ENCODE results near the gene FLII. TPM values are rescaled to one million over a fixed set of nuclear protein-coding genes. Genes with fewer than 3 reads are reported as not detected.
A peak's percentile ranks its signal among the peaks of the same experiment; 100 is the strongest.

FLII gene
- polyA plus RNA-seq, 2 donors = 218 to 258 TPM

DNA sequence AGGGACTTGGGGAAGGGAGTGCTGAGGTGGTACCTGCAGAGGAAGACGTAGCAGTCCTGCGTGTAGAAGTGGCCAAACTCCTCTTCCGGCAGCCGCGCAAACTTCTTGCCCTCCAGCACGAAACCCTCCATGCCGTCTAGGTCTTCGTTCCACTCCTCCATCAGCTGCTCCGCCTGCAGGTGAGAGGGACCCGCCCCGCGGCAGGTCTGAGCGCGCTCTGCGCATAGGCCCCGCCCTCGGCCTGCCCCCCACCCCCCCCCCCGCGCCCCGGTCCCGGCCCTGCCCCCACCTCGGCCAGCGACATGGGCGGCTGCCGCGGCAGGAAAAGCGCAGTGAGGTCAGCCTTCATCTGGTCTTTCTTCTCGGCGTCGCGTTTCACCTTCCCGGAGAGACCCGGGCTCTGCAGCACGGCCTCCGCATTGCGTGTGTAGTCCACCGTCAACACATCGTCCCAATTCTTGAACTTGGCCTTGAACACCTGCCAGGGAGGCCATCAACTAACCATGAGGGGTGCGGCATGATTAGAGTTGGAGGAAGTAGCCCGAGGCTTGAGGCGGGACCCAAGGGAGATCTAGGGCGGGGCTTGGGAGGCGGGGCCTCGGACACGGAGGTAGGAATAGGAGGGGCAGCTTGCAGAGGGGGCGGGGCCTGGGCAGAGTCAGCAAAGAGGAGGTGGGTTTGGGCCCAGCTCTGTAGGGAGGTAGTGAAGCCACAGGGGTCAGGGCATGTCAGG is 11.5 kb downstream of the FLII start:
- Histone ChIP-seq H3K36me3 (ENCODE audit: control insufficient read depth in 2 of 2, insufficient read depth in 2 of 2, low read length in 1 of 2) (peaks cover 8 to 60% of the 10 kb centered on the region in 2 donors), H3K27ac (ENCODE audit: low read depth in 2 of 2, low read length in 1 of 2) (peak overlapping the region; percentile 82 to 83)
- 35 to 36% methylated on average over 32 to 46 of the region's 46 CpGs for WGBS, 2 donors

DNA sequence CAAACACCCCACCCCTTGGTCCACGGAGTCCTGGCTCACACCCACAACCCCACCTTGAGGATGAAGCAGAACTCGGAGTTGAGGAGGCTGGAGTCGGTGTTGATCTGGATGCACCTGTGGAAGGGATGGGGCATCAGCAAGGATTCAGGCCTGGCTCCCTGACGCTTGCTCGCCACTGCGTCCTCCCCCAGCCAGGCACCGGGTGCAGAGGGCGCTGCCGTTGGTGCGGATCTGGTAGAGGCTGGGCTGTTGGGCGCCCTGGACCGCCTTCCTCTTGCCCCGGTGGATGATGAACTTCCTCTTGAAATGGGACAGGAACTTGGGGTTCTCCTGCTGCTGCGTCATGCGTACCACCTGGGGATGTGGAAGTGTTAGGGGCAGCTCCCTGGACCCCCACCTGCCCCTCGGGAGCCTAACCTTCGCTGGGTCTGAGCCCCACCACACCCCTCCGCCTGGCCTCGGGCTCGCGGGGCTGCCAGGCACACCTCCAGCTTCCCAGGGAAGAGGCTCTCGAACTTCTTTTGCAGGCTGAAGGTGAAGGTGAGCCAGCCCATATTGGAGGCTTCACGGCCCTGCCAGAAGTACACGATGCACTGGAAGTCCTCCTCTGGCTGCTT is 12.3 kb downstream of the FLII start:
- H3K36me3 ChIP-seq (ENCODE audit: control insufficient read depth in 2 of 2, insufficient read depth in 2 of 2, low read length in 1 of 2) = peaks cover 4 to 60% of the 10 kb centered on the region in 2 donors
- WGBS, 2 donors = 73 to 85% methylated on average over 23 to 24 of the region's 24 CpGs
- H3K4me1 ChIP-seq (ENCODE audit: control insufficient read depth in 2 of 2, insufficient read depth in 2 of 2, low read length in 1 of 2) = peaks cover 0 to 41% of the 10 kb centered on the region in 2 donors
- no peak overlapping the region for H3K4me3 ChIP-seq (ENCODE audit: low read depth in 1 of 2, low read length in 2 of 2)
- H3K9me3 ChIP-seq (ENCODE audit: control insufficient read depth in 2 of 2, insufficient read depth in 1 of 2, low read depth in 1 of 2, low read length in 1 of 2) = peaks cover 0 to 2% of the 10 kb centered on the region in 2 donors
- peak overlapping the region in 1 of 2 donors; percentile 73 for H3K27ac ChIP-seq (ENCODE audit: low read depth in 2 of 2, low read length in 1 of 2)
- H3K27me3 ChIP-seq (ENCODE audit: control insufficient read depth in 1 of 2, insufficient read depth in 2 of 2, low read length in 2 of 2) = no peaks in the 10 kb centered on the region

More for the DNA sequence above, 11.5 kb downstream of the FLII start:
- Histone ChIP-seq H3K27me3 (ENCODE audit: control insufficient read depth in 1 of 2, insufficient read depth in 2 of 2, low read length in 2 of 2) (no peaks in the 10 kb centered on the region), H3K4me3 (ENCODE audit: low read depth in 1 of 2, low read length in 2 of 2) (peak overlapping the region in 1 of 2 donors; percentile 24), H3K9me3 (ENCODE audit: control insufficient read depth in 2 of 2, insufficient read depth in 1 of 2, low read depth in 1 of 2, low read length in 1 of 2) (peaks cover 0 to 2% of the 10 kb centered on the region in 2 donors), H3K4me1 (ENCODE audit: control insufficient read depth in 2 of 2, insufficient read depth in 2 of 2, low read length in 1 of 2) (peaks cover 0 to 41% of the 10 kb centered on the region in 2 donors)

DNA sequence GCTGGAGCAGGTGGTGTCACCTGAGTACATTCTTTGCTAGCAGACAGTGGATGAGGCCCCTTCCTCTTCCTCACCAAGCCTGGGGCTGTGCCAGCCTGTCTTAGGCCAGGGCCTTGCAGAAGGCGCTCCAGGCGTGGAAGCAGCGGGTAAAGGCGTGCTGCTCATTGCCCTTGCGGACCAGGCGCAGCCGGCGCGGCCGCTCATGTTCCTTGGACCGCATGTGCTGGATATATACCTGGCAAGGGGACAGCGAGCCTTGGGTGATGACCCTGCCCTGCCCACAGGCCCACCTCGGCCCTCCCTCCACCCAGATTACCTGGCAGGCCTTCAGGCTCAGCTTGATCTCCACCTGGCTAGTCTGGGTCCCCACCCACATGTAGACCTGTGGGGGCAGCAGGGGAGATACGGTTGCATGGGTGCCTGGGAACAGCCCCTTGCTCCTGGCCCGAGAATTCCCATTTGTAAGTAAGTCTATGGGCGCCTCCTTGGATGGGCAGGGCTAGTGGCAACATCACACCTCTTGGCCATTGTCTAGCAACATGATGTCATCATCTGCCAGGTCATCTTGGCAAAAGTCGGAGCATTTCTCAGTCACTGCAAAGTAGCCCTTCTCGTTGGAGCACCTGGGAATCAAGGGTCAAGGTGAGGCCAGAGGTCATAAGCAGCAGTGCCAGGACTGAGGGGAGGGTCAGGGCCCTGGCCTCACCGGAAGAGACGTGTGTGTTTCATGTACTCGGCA is 13.3 kb downstream of the FLII start:
- WGBS, 2 donors = 82 to 86% methylated on average over 21 of the region's 21 CpGs
- peak overlapping the region in 1 of 2 donors; percentile 38 for H3K27ac ChIP-seq (ENCODE audit: low read depth in 2 of 2, low read length in 1 of 2)
- H3K4me3 ChIP-seq (ENCODE audit: low read depth in 1 of 2, low read length in 2 of 2) = no peak overlapping the region
- H3K4me1 ChIP-seq (ENCODE audit: control insufficient read depth in 2 of 2, insufficient read depth in 2 of 2, low read length in 1 of 2) = peaks cover 0 to 36% of the 10 kb centered on the region in 2 donors
- peaks cover 4 to 57% of the 10 kb centered on the region in 2 donors for H3K36me3 ChIP-seq (ENCODE audit: control insufficient read depth in 2 of 2, insufficient read depth in 2 of 2, low read length in 1 of 2)
- no peaks in the 10 kb centered on the region for H3K27me3 ChIP-seq (ENCODE audit: control insufficient read depth in 1 of 2, insufficient read depth in 2 of 2, low read length in 2 of 2)
- H3K9me3 ChIP-seq (ENCODE audit: control insufficient read depth in 2 of 2, insufficient read depth in 1 of 2, low read depth in 1 of 2, low read length in 1 of 2) = peaks cover 0 to 2% of the 10 kb centered on the region in 2 donors

DNA sequence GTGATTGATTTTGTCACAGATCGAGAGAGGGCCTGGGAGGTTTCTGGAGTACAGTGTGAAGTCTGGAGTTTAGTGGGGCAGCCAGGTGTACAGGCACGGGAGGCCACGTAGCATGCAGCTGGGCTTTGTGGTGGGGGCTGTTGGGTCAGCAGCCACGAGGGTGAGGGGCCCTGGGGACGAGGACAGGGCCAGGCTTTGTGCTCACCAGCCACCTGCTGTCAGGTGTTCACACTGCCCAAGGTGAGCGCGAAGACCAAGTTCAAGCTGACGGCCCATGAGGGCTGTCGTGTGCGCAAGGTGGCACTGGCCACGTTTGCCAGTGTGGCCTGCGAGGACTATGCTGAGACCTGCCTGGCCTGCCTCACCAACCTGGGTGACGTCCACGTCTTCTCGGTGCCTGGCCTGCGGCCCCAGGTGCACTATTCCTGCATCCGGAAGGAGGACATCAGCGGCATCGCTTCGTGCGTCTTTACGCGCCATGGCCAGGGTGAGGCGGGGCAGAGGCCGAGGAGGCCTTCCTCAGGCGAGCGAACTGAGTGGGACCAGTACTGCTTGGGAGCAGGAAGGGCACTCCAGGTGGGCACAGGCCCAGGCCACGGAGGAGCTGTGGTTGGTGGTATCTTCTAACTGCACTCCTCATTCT is 17.2 kb downstream of the FLII start:
- whole genome bisulfite sequencing, 2 donors = 85 to 87% methylated on average over 28 of the region's 28 CpGs
- peaks cover 3 to 65% of the 10 kb centered on the region in 2 donors for H3K36me3 ChIP-seq (ENCODE audit: control insufficient read depth in 2 of 2, insufficient read depth in 2 of 2, low read length in 1 of 2)
- no peak overlapping the region for H3K4me3 ChIP-seq (ENCODE audit: low read depth in 1 of 2, low read length in 2 of 2)
- peaks cover 0 to 2% of the 10 kb centered on the region in 2 donors for H3K9me3 ChIP-seq (ENCODE audit: control insufficient read depth in 2 of 2, insufficient read depth in 1 of 2, low read depth in 1 of 2, low read length in 1 of 2)
- peaks cover 0 to 25% of the 10 kb centered on the region in 2 donors for H3K4me1 ChIP-seq (ENCODE audit: control insufficient read depth in 2 of 2, insufficient read depth in 2 of 2, low read length in 1 of 2)
- H3K27ac ChIP-seq (ENCODE audit: low read depth in 2 of 2, low read length in 1 of 2) = no peak overlapping the region
- H3K27me3 ChIP-seq (ENCODE audit: control insufficient read depth in 1 of 2, insufficient read depth in 2 of 2, low read length in 2 of 2) = no peaks in the 10 kb centered on the region

DNA sequence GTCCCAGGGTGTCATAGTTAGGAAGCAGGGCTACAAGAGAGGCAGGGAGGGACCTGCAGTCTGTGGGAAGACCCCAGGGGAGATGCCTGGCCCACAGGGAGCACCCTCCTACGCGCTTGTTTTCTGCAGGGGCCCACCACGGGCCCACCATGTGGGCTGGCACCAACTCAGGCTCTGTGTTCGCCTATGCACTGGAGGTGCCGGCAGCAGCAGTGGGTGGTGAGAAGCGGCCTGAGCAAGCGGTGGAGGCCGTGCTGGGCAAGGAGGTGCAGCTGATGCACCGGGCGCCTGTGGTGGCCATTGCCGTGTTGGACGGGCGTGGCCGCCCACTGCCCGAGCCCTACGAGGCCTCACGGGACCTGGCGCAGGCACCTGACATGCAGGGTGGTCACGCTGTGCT is 18.1 kb downstream of the FLII start:
- Histone ChIP-seq H3K4me3 (ENCODE audit: low read depth in 1 of 2, low read length in 2 of 2) (no peak overlapping the region), H3K27me3 (ENCODE audit: control insufficient read depth in 1 of 2, insufficient read depth in 2 of 2, low read length in 2 of 2) (no peaks in the 10 kb centered on the region), H3K36me3 (ENCODE audit: control insufficient read depth in 2 of 2, insufficient read depth in 2 of 2, low read length in 1 of 2) (peaks cover 3 to 57% of the 10 kb centered on the region in 2 donors), H3K27ac (ENCODE audit: low read depth in 2 of 2, low read length in 1 of 2) (no peak overlapping the region), H3K9me3 (ENCODE audit: control insufficient read depth in 2 of 2, insufficient read depth in 1 of 2, low read depth in 1 of 2, low read length in 1 of 2) (peaks cover 0 to 2% of the 10 kb centered on the region in 2 donors), H3K4me1 (ENCODE audit: control insufficient read depth in 2 of 2, insufficient read depth in 2 of 2, low read length in 1 of 2) (peaks cover 0 to 24% of the 10 kb centered on the region in 2 donors)
- WGBS, 2 donors = 92 to 93% methylated on average over 19 of the region's 19 CpGs

DNA sequence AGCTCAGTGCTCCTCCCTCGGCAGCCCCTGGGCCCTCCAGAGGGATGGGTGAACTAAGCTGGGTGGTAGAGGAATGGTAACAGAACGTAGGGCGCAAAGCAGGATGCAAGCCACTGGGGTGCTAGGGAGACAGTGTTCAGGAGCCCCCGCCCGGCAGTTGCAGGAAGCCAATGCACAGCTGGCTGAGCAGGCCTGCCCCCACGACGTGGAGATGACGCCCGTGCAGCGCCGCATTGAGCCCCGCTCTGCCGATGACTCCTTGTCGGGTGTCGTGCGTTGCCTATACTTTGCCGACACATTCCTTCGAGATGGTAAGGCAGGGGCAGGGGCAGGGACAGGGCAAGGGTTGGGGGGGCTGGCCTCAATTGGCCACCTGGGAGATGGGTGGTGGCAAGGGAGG is 20.2 kb downstream of the FLII start:
- Histone ChIP-seq H3K36me3 (ENCODE audit: control insufficient read depth in 2 of 2, insufficient read depth in 2 of 2, low read length in 1 of 2) (peaks cover 8 to 61% of the 10 kb centered on the region in 2 donors), H3K4me3 (ENCODE audit: low read depth in 1 of 2, low read length in 2 of 2) (no peak overlapping the region), H3K27me3 (ENCODE audit: control insufficient read depth in 1 of 2, insufficient read depth in 2 of 2, low read length in 2 of 2) (no peaks in the 10 kb centered on the region), H3K4me1 (ENCODE audit: control insufficient read depth in 2 of 2, insufficient read depth in 2 of 2, low read length in 1 of 2) (peaks cover 0 to 20% of the 10 kb centered on the region in 2 donors), H3K27ac (ENCODE audit: low read depth in 2 of 2, low read length in 1 of 2) (no peak overlapping the region), H3K9me3 (ENCODE audit: control insufficient read depth in 2 of 2, insufficient read depth in 1 of 2, low read depth in 1 of 2, low read length in 1 of 2) (peaks cover 0 to 2% of the 10 kb centered on the region in 2 donors)
- WGBS, 2 donors = 92 to 93% methylated on average over 18 of the region's 18 CpGs

DNA sequence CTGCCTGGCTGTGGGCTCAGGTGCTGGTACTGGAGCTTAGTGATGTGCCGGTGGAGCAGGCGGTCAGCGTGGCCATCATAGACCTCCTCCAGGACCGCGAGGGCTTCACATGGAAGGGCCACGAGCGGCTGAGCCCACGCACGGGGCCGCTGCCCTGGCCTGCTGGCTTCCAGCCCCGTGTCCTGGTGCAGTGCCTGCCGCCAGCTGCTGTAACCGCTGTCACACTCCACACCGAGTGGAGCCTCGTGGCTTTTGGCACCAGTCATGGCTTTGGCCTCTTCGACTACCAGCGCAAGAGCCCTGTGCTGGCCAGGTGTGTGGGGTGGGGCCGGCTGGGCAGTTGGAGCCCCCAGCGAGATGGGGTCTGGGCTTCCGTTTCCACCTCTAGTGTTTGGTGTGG is 21.1 kb downstream of the FLII start:
- 92 to 94% methylated on average over 20 of the region's 20 CpGs for WGBS, 2 donors
- Histone ChIP-seq H3K4me1 (ENCODE audit: control insufficient read depth in 2 of 2, insufficient read depth in 2 of 2, low read length in 1 of 2) (peaks cover 0 to 20% of the 10 kb centered on the region in 2 donors), H3K4me3 (ENCODE audit: low read depth in 1 of 2, low read length in 2 of 2) (no peak overlapping the region), H3K27me3 (ENCODE audit: control insufficient read depth in 1 of 2, insufficient read depth in 2 of 2, low read length in 2 of 2) (no peaks in the 10 kb centered on the region), H3K9me3 (ENCODE audit: control insufficient read depth in 2 of 2, insufficient read depth in 1 of 2, low read depth in 1 of 2, low read length in 1 of 2) (no peaks in the 10 kb centered on the region), H3K27ac (ENCODE audit: low read depth in 2 of 2, low read length in 1 of 2) (no peak overlapping the region), H3K36me3 (ENCODE audit: control insufficient read depth in 2 of 2, insufficient read depth in 2 of 2, low read length in 1 of 2) (peaks cover 8 to 65% of the 10 kb centered on the region in 2 donors)

DNA sequence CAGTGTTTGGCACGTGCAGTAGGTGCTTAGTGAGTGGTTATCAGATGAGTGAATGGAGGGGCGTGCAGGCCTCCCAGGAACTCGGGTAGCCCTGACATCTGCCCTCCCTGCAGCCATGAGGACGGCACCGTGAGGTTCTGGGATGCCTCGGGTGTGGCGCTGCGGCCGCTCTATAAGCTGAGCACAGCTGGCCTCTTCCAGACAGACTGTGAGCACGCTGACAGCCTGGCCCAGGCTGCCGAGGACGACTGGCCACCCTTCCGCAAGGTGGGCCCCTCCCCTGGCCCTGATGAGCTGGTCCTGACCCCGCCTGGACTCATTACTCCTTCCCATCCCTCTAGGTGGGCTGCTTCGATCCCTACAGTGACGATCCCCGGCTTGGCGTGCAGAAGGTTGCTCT is 22.0 kb downstream of the FLII start:
- Histone ChIP-seq H3K36me3 (ENCODE audit: control insufficient read depth in 2 of 2, insufficient read depth in 2 of 2, low read length in 1 of 2) (peaks cover 8 to 60% of the 10 kb centered on the region in 2 donors), H3K27me3 (ENCODE audit: control insufficient read depth in 1 of 2, insufficient read depth in 2 of 2, low read length in 2 of 2) (no peaks in the 10 kb centered on the region), H3K4me3 (ENCODE audit: low read depth in 1 of 2, low read length in 2 of 2) (no peak overlapping the region), H3K4me1 (ENCODE audit: control insufficient read depth in 2 of 2, insufficient read depth in 2 of 2, low read length in 1 of 2) (peaks cover 0 to 20% of the 10 kb centered on the region in 2 donors), H3K27ac (ENCODE audit: low read depth in 2 of 2, low read length in 1 of 2) (peak overlapping the region; percentile 64 to 90), H3K9me3 (ENCODE audit: control insufficient read depth in 2 of 2, insufficient read depth in 1 of 2, low read depth in 1 of 2, low read length in 1 of 2) (no peaks in the 10 kb centered on the region)
- WGBS, 2 donors = 85 to 89% methylated on average over 18 of the region's 18 CpGs

DNA sequence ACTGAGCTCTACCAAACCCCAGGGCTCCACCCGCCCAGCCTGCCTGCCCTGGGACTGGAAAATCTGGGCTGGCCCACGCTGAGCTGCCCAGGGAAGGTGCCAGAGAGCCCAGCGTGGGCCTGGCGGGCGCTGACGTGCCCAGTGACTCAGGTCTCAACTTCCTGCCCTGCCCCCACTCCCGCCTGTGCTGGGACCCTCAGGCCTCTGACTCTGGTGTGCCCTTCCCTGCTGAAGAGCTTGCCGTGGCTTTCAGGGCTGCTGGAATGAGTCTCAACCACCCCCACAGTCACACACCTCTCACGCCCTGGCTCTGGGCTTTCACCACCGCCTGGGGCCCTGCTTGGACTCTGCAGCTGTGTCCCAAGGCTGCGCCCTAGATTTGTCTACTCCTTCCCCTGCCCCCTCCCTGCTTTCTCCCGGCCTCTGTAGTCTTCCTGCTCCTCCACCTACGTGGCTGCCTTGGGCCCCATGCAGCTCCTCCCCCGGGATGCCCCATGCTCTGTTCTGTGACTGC is 22.7 kb downstream of the FLII start:
- Histone ChIP-seq H3K27ac (ENCODE audit: low read depth in 2 of 2, low read length in 1 of 2) (peak overlapping the region; percentile 64 to 90), H3K36me3 (ENCODE audit: control insufficient read depth in 2 of 2, insufficient read depth in 2 of 2, low read length in 1 of 2) (peaks cover 8 to 54% of the 10 kb centered on the region in 2 donors), H3K4me3 (ENCODE audit: low read depth in 1 of 2, low read length in 2 of 2) (no peak overlapping the region), H3K9me3 (ENCODE audit: control insufficient read depth in 2 of 2, insufficient read depth in 1 of 2, low read depth in 1 of 2, low read length in 1 of 2) (no peaks in the 10 kb centered on the region), H3K27me3 (ENCODE audit: control insufficient read depth in 1 of 2, insufficient read depth in 2 of 2, low read length in 2 of 2) (no peaks in the 10 kb centered on the region), H3K4me1 (ENCODE audit: control insufficient read depth in 2 of 2, insufficient read depth in 2 of 2, low read length in 1 of 2) (peaks cover 0 to 22% of the 10 kb centered on the region in 2 donors)
- 47 to 65% methylated on average over 14 of the region's 14 CpGs for WGBS, 2 donors

Measured in esophagus (tissue), 2 donors.